NCI-H345 (cell line): ENCODE data around the gene LEMD1.

Experiments used
- DNase-seq: peaks from one replicate; lab custom pipeline; 2025; lab: John Stamatoyannopoulos, UW

Gene LEMD1

GRCh38 chr1:205354259-205355074 is 67.4 kb downstream of the LEMD1 start:
- peak; percentile 49 for DNase-seq

DNA sequence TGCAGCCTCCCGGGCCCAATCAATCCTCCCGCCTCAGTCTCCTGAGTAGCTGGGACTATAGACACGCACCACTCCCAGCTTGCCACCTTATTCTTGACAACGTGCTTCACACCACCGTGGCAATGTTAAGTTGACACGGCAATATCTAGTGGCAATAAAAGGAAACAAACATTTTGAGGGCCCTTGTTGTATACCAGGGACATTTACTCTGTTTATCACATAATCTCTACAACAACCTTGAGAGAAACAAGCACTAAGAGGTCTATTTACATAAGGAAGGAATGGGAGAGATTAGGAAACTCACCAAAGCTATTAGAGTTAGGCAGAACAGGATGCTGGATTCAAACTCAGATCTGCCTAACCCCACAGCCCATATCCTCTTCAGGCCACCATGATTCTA is 68.2 kb downstream of the LEMD1 start:
- DNase-seq = no peak

DNA sequence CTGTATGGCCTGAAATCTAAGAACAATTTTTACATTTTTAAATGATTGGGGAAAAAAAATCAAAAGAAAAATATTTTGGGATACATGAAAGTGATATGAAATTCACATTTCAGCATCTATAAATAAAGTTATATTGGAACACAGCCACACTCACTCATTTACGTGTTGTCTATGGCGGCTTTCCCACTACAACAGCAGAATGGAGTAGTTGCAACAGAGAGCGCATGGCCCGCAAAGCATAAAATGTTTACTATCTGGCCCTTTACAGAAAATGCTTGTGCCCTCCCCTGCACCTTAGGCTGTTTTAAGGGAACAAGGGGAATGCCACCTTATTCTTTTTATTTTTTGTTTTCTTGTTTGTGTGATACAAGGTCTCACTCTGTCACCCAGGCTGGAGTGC is 68.7 kb downstream of the LEMD1 start:
- DNase-seq = no peak

- DNase-seq = peak; percentile 89
These were observed 69.7 kb downstream of the LEMD1 start for GRCh38 chr1:205351984-205352713.

- DNase-seq = no peak
These were observed 71.1 kb downstream of the LEMD1 start for GRCh38 chr1:205350691-205351141.

GRCh38 chr1:205350124-205350523 is 71.7 kb downstream of the LEMD1 start:
- no peak for DNase-seq

- no peak for DNase-seq
These were observed 73.0 kb downstream of the LEMD1 start for GRCh38 chr1:205348554-205349487.

- no peak for DNase-seq
These were observed 74.8 kb downstream of the LEMD1 start for GRCh38 chr1:205346956-205347574.

DNA sequence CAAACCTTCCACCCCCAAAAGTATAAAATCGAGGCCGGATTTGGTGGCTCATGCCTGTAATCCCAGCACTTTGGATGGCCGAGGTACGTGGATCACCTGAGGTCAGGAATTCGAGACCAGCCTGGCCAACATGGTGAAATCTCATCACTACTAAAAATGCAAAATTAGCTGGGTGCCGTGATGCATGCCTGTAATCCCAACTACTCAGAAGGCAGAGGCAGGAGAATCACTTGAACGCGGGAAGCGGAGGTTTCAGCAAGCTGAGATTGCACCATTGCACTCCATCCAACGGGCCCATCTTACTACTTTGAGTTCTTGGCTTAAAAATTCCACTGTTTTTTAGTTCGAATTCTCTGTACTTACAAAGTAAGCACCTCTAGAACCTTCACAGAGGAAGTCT is 76.1 kb downstream of the LEMD1 start:
- DNase-seq = no peak

DNA sequence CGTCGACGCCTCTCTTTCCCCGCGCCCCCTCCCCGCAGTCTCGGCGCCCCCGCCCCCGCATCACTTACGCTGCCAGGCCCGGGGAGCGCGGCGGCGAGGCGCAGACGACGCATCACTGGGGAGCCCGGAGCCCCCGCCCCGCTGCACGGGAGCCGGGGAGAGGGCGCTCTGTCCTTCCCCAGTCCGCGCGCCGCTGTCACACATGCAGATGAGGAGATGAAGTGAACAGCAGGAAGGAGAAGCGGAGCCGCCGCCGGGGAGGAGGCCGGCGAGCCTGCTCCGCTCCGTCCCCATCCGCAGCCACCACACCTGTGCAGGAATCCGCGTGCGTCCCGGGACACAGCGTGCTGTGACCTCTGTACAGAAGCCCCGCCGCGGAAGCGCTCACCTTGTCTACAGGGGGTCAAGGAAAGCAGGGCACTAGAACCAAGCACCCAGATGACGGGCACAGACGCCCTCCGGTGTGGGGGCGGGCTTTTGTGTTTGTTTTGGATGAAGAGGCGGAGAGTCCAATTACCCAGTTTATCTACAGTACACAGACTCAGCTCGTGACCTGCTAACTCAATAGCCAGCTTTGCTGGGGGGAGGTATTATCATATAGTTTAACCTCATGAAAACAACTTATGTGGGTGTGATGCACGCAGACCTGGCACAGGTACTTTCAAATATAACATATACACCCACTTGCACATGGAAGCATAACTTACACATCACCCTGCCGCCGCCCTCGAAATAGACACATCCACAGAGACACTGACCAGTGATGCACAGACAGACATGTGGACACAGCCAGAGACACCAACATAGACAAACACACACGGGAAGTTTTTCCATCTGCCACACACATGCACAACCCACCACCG is 77.6 kb downstream of the LEMD1 start:
- peak; percentile 50 for DNase-seq

DNA sequence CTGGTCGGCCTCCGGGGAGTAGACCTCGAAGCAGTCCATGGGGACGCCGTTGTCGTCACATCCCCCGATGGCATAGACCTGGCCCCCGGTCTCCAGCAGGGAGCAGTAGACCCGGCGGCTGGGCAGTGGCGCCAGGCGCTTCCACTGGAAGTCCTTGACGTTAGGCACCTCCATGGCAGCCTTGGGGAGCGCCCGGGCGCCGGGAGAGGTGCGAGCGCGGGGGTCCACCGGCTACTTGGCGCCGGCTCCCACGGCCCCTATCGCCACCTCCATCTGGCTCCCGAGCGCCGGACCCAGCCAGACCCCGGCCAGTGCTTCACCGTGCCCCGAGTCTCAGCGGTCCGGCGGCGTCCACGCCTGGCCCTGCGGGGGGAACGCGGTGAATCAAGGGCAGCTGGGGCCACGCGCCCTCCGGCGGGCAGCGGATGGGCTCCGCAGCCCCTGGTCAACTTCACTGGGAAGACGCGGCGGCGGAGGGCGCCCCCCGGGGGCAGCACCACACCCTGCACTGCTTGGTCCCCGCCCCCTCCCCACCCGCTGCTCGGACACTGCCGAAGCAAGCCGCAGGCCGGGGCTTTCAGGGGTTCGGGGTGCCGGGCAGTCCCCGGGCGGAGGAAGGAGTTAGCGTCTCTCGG is 78.3 kb downstream of the LEMD1 start:
- no peak for DNase-seq

DNA sequence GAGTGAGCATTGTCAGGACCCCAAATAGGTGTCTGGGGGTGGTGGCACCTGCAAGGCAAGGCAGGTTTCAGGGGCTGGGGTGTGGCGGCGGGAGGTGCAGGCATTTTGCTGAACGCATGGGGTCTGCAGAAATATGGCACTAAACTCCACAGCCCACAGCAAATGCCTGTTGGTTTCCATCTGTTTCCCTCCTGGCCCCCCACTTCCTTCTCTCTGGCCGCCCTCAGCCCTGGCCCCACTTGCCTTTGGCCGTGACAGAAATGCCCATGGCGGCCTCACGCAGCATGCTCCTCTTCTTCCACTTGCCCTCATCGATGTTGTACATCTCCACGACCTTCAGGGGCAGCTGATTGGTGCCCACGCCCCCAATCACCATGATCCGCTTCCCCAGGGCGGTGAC is 78.9 kb downstream of the LEMD1 start:
- no peak for DNase-seq

- DNase-seq = no peak
These were observed 81.2 kb downstream of the LEMD1 start for GRCh38 chr1:205340676-205341075.

GRCh38 chr1:205339717-205340116 is 82.1 kb downstream of the LEMD1 start:
- DNase-seq = no peak

GRCh38 chr1:205339197-205339702 is 82.6 kb downstream of the LEMD1 start:
- no peak for DNase-seq

DNA sequence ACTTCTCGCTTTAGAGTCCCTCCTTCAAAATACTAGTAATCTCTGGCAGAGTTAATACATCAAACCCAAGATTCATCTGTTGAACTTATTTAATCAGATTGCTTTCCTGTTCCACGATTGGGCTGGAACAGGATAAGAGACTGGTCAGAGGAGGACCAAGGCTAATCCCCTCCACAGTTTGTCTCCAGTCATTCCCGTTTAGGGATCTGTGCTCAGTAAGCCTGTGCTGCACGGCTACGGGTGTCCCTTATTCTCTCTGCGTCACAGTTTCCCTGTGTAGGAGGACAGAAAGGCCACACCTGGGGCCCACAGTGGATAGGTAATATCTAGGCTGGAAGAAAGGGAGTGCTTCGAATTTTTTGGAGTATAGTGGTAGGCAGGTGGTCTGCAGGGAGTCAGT is 83.8 kb downstream of the LEMD1 start:
- no peak for DNase-seq

DNA sequence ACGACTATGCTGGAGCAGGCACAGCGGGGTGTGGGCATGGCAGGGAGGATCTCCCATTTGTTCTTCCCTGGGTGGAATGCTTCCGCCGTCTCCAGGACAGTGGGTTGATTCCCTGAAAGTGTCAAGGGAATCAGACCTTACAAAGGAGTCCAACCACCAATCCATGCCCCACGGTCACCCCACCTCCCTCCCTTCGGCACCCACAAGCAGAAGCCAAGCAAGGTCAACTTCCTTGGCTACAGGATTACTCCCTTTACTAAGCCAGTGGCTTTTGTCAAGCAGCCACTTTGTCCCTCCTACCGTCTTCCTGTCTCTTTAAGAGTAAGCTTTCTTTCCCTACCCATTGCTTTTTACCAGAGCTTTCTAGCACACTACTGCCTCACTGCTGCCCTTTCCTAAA is 84.4 kb downstream of the LEMD1 start:
- no peak for DNase-seq

DNA sequence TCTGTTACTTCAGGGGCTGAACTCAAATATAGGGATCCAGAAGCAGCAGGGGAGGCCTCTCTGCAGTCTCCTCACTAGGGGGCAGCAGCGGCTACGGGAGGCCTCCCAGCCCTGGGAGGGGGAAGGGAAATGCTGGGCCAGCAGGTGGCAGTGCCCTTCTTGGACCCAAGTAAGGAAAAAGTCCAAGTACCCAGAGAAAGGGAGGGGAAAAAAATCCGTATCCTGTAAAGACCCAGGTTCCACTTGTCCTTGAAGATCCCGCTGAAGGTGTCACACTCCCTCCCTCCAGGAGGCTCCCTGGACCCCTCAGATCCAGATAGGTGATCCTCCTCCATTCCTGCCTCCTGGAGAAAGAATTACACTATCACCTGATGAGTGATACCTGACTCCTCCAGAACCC is 86.2 kb downstream of the LEMD1 start:
- DNase-seq = peak; percentile 70

DNA sequence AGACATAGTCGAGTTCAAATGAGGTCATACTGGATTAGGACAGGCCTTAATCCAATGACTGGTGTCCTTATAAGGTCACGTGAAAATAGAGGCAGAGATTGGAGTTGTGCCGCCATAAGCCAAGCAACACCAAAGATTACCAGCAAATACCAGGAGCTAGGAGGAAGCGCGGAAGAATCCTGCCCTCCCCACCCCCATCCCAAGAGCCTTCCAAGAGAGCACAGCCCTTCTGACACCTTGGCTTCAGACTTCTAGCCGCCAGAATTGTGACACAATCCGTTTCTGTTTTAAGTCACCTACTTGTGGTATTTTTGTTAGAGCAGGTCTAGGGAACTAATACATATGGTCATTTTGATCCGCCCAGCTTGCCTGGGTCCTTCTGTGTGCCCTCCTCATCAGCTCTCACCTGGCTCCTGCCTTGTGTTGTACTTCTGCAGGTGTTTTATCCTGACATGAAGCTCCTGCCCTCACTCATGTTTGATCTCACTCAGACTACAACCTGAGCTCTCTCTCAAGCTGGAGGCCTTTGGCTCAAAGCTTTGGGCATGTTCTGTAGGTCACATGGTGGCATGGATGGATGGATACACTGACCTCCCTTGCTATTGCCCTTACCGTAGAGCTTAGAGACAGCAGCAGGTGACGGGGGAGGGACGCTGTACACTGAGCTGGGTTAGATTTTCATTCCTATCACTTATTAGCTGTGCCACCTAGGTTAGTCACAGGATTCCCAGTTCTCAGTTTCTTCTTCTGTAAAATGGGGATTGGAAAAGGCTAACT is 89.7 kb downstream of the LEMD1 start:
- no peak for DNase-seq
